ENCODE measurements around the gene TRIB2. TPM values are rescaled to one million over a fixed set of nuclear protein-coding genes. Genes with fewer than 3 reads are reported as not detected.

TRIB2 gene
- total and polyA plus RNA-seq, 2 of the 4 experiments (the other 2 are of a cell fraction) = 12.0 to 12.7 TPM

GRCh38 chr2:12709207-12709522, 7.6 kb upstream of the TRIB2 start:
- H3K18ac ChIP-seq (ENCODE audit: low read depth, low read length) = no peak overlapping the region
- no peak for ATAC-seq (ENCODE audit: low read depth)
- dilution Hi-C loops (cut with HindIII; ENCODE audit: low sequenced_read_pairs, unreplicated experiment) (no loop called here), intact Hi-C loops (cut with micrococcal nuclease) (loop anchor here (10.0 kb wide), 1 partner anchor 124 kb away; no protein-coding TSS in a partner anchor), in situ Hi-C loops (cut with MboI; ENCODE audit: low sequenced_read_pairs) (loop anchor here (5.0 kb wide), 1 partner anchor 397 kb away; no protein-coding TSS in a partner anchor)
- H2AK5ac ChIP-seq (ENCODE audit: low read depth, low read length) = no peak overlapping the region
- no peak overlapping the region for H3K4me2 ChIP-seq (ENCODE audit: low read depth, low read length)
- no peaks in the 10 kb centered on the region for H4K20me1 ChIP-seq (ENCODE audit: insufficient read depth, low read length)
- no peak overlapping the region for H3K14ac ChIP-seq (replicated peaks; ENCODE audit: low read depth, low read length)
- H3K4ac ChIP-seq (ENCODE audit: low read depth, low read length) = no peak overlapping the region
- H2BK120ac ChIP-seq (ENCODE audit: low read depth, low read length) = no peak overlapping the region
- no peak for DNase-seq
- no peak overlapping the region for H2AK9ac ChIP-seq (replicated peaks; ENCODE audit: low read depth, low read length, poor library complexity)
- H2BK15ac ChIP-seq (ENCODE audit: low read depth, low read length) = no peak overlapping the region
- H3K9ac ChIP-seq (ENCODE audit: low read depth, low read length) = no peak overlapping the region
- H4K91ac ChIP-seq (ENCODE audit: insufficient read depth, low read depth, low read length) = no peak overlapping the region
- no peaks in the 10 kb centered on the region for H3K27me3 ChIP-seq (ENCODE audit: control insufficient read depth, insufficient read depth, low read length)
- H3K23ac ChIP-seq (ENCODE audit: low read depth, low read length) = no peak overlapping the region
- no peak overlapping the region for H2BK5ac ChIP-seq (ENCODE audit: low read depth, low read length, poor library complexity, severe bottlenecking)
- no peak overlapping the region for H4K8ac ChIP-seq (ENCODE audit: low read depth in 2 of 2, low read length in 2 of 2)
- H3K56ac ChIP-seq (ENCODE audit: extremely low read depth, insufficient read depth, low read length) = no peak overlapping the region
- ChIA-PET CTCF (no interaction called here), POLR2A (ENCODE audit: unreplicated experiment) (no interaction called here)
- H3K9me3 ChIP-seq (ENCODE audit: control insufficient read depth, insufficient read depth, low read length) = no peaks in the 10 kb centered on the region; the same call in 1 of the 2 replicates
- no peaks in the 10 kb centered on the region for H3K36me3 ChIP-seq (ENCODE audit: control insufficient read depth, insufficient read depth, low read length)
- no peak overlapping the region for H2AFZ ChIP-seq (replicated peaks; ENCODE audit: low read length, poor library complexity)
- H4K5ac ChIP-seq (ENCODE audit: low read depth, low read length) = no peak overlapping the region
- BruUV-seq (replicated peaks) = no TSS peak
- no peak overlapping the region for H2BK20ac ChIP-seq (ENCODE audit: low read depth, low read length)
- no peaks in the 10 kb centered on the region for H3K79me1 ChIP-seq (ENCODE audit: low read depth in 1 of 2, low read length in 2 of 2)
- H3K4me1 ChIP-seq (ENCODE audit: control insufficient read depth, insufficient read depth, low read length) = no peaks in the 10 kb centered on the region
- TF ChIP-seq, protein P1, sequence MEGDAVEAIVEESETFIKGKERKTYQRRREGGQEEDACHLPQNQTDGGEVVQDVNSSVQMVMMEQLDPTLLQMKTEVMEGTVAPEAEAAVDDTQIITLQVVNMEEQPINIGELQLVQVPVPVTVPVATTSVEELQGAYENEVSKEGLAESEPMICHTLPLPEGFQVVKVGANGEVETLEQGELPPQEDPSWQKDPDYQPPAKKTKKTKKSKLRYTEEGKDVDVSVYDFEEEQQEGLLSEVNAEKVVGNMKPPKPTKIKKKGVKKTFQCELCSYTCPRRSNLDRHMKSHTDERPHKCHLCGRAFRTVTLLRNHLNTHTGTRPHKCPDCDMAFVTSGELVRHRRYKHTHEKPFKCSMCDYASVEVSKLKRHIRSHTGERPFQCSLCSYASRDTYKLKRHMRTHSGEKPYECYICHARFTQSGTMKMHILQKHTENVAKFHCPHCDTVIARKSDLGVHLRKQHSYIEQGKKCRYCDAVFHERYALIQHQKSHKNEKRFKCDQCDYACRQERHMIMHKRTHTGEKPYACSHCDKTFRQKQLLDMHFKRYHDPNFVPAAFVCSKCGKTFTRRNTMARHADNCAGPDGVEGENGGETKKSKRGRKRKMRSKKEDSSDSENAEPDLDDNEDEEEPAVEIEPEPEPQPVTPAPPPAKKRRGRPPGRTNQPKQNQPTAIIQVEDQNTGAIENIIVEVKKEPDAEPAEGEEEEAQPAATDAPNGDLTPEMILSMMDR (conservative IDR thresholded peaks at IDR 0.05; ENCODE audit: low read depth, low read length) = no peak
- TF ChIP-seq, protein P2, sequence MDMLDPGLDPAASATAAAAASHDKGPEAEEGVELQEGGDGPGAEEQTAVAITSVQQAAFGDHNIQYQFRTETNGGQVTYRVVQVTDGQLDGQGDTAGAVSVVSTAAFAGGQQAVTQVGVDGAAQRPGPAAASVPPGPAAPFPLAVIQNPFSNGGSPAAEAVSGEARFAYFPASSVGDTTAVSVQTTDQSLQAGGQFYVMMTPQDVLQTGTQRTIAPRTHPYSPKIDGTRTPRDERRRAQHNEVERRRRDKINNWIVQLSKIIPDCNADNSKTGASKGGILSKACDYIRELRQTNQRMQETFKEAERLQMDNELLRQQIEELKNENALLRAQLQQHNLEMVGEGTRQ (IDR thresholded peaks at IDR 0.05; ENCODE audit: low read depth, low read length) = no peak
- no peak for TF ChIP-seq CEBPB (IDR thresholded peaks at IDR 0.05; ENCODE audit: low read depth, low read length)
- TF ChIP-seq SMC3 (IDR thresholded peaks at IDR 0.05; ENCODE audit: low read depth, low read length) = no peak
- no peak for TF ChIP-seq NFE2L2 (IDR thresholded peaks at IDR 0.05; ENCODE audit: low read depth, low read length)
- TF ChIP-seq POLR2A (IDR thresholded peaks at IDR 0.05; ENCODE audit: low read depth, low read length) = no peak
- no peak for TF ChIP-seq RFX5 (IDR thresholded peaks at IDR 0.05; ENCODE audit: low read depth, low read length)
- no peak for TF ChIP-seq FOS (IDR thresholded peaks at IDR 0.05; ENCODE audit: low read depth, low read length)
- TF ChIP-seq MXI1 (IDR thresholded peaks at IDR 0.05; ENCODE audit: borderline replicate concordance, low read depth, low read length) = no peak
- TF ChIP-seq CHD1 (IDR thresholded peaks at IDR 0.05; ENCODE audit: low read depth, low read length) = no peak
- TF ChIP-seq MAFK (IDR thresholded peaks at IDR 0.05; ENCODE audit: low read depth, low read length) = no peak
- TF ChIP-seq MAZ (IDR thresholded peaks at IDR 0.05; ENCODE audit: borderline replicate concordance, low read depth, low read length) = no peak
- no peak for TF ChIP-seq RCOR1 (IDR thresholded peaks at IDR 0.05; ENCODE audit: insufficient replicate concordance, low read length)
- no peak for TF ChIP-seq ELK1 (IDR thresholded peaks at IDR 0.05; ENCODE audit: borderline replicate concordance, low read depth, low read length)
- no peak for TF ChIP-seq RAD21 (IDR thresholded peaks at IDR 0.05; ENCODE audit: low read length)
- TF ChIP-seq BHLHE40 (IDR thresholded peaks at IDR 0.05; ENCODE audit: low read depth, low read length) = no peak
- H3K4me3 ChIP-seq (ENCODE audit: insufficient read depth, low read depth, low read length) = no peak overlapping the region
- no peak overlapping the region for H3K27ac ChIP-seq (ENCODE audit: insufficient read depth, low read length)
- no peaks in the 10 kb centered on the region for H3K9me1 ChIP-seq (ENCODE audit: insufficient read depth, low read length)
